HCT116 (cell line): Measurements from ENCODE around the gene MARCHF3. TPM values are rescaled to one million over a fixed set of nuclear protein-coding genes. Genes with fewer than 3 reads are reported as not detected.

ENCODE experiments used
- ATAC-seq: fragments of 200-7000 bp; cut with Tn5 transposase; 2 replicates; pipeline ENCODE4 v1.9.1; 2020; ENCODE audit warnings: mild to moderate bottlenecking, moderate library complexity
- BruUV-seq: library from RNA; stranded (reverse); fragments of 400-500 nt; replicated peaks from 2 replicates; lab custom pipeline; 2021; lab: Mats Ljungman, UMichigan
- CTCF ChIA-PET: fragments of 300-600 bp; sonication (Branson Sonifier 250); formaldehyde crosslinking; loops from one replicate; lab custom pipeline; 2021; ENCODE audit warnings: antibody characterized with exemption; lab: Charles Lee
- POLR2A ChIA-PET: fragments of 300-600, 350-600 bp; sonication (Branson Sonifier 250); formaldehyde crosslinking; loops from one replicate; lab custom pipeline; 2021; ENCODE audit warnings: antibody characterized with exemption; lab: Charles Lee
- RAD21 ChIA-PET, 2 experiments: fragments of 300-600 bp; sonication (Branson Sonifier 250); formaldehyde crosslinking; loops; one replicate each; lab custom pipeline; 2023; ENCODE audit warnings: low total read pairs in 2 of 2; ENCODE audit not compliant: uncharacterized antibody in 2 of 2, unreplicated experiment in 2 of 2, low non-redundant PET in 1 of 2; lab: Charles Lee
- DNase-seq: peaks from one replicate; pipeline ENCODE4 v3.0.0-alpha.2; 2010; ENCODE audit warnings: low read depth, low spot score
- H2AFZ ChIP-seq: fragments of 200-600 bp; shearing (Covaris generic), sonication (generic); 2 replicates; pipeline ENCODE4 v1.6.1; 2017; ENCODE audit warnings: low read depth, mixed run types, mixed read lengths, antibody characterized with exemption, low read length; ENCODE audit not compliant: poor library complexity, severe bottlenecking
- H3K27ac ChIP-seq: 2 replicates; pipeline ENCODE4 v1.5.1; 2012; ENCODE audit warnings: low read depth, low read length
- H3K27me3 ChIP-seq: fragments of 200-600 bp; sonication (generic); 2 replicates; pipeline ENCODE4 v1.6.1; 2016; ENCODE audit warnings: mixed run types, low read length, mixed read lengths; ENCODE audit not compliant: insufficient read depth
- H3K36me3 ChIP-seq, 2 experiments: fragments of 200-500 bp in 1 of 2; fragments of 200-600 bp in 1 of 2; sonication (Bioruptor generic) in 1 of 2; sonication (generic) in 1 of 2; 2 replicates each; pipeline versions ENCODE4 v1.5.1 to v1.6.1; 2014 to 2016; ENCODE audit warnings: low read length in 2 of 2, inconsistent platforms in 1 of 2, mixed read lengths in 1 of 2, mixed run types in 1 of 2; ENCODE audit not compliant: insufficient read depth in 2 of 2, control insufficient read depth in 1 of 2
- H3K4me1 ChIP-seq, 2 experiments: fragments of 200-600 bp in 1 of 2; sonication (generic) in 1 of 2; 2 replicates each; pipeline versions ENCODE4 v1.5.1 to v1.6.1; 2012 to 2017; ENCODE audit warnings: low read length in 2 of 2, inconsistent platforms in 1 of 2, mild to moderate bottlenecking in 1 of 2, mixed read lengths in 1 of 2, mixed run types in 1 of 2, moderate library complexity in 1 of 2; ENCODE audit not compliant: insufficient read depth in 2 of 2, control insufficient read depth in 1 of 2
- H3K4me2 ChIP-seq: fragments of 200-600 bp; sonication (generic); 2 replicates; pipeline ENCODE4 v1.6.1; 2017; ENCODE audit warnings: mixed run types, low read length, mixed read lengths
- H3K4me3 ChIP-seq, 2 experiments: fragments of 200-600 bp in 1 of 2; sonication (generic) in 1 of 2; replicated peaks in 1 of 2; 2 replicates each; pipeline ENCODE4 v1.5.1; 2011 to 2016; ENCODE audit warnings: low read length in 2 of 2, control low read depth in 1 of 2, low read depth in 1 of 2, mild to moderate bottlenecking in 1 of 2, mixed read lengths in 1 of 2, mixed run types in 1 of 2
- H3K79me2 ChIP-seq: fragments of 200-600 bp; sonication (generic); 2 replicates; pipeline ENCODE4 v1.6.1; 2017; ENCODE audit warnings: mild to moderate bottlenecking, mixed run types, low read length, moderate library complexity, mixed read lengths; ENCODE audit not compliant: insufficient read depth
- H3K9ac ChIP-seq: fragments of 200-600 bp; sonication (generic); 2 replicates; pipeline ENCODE4 v1.6.1; 2016; ENCODE audit warnings: low read length, mixed read lengths
- H3K9me2 ChIP-seq: fragments of 200-600 bp; sonication (generic), shearing (Covaris generic); 2 replicates; pipeline ENCODE4 v1.6.1; 2017; ENCODE audit warnings: mixed run types, mild to moderate bottlenecking, moderate library complexity; ENCODE audit not compliant: insufficient read depth
- H3K9me3 ChIP-seq, 2 experiments: fragments of 200-500 bp in 1 of 2; fragments of 200-600 bp in 1 of 2; sonication (Bioruptor generic) in 1 of 2; sonication (generic) in 1 of 2; 2 replicates each; pipeline ENCODE4 v1.6.1; 2014 to 2017; ENCODE audit warnings: low read length in 2 of 2, mixed read lengths in 2 of 2, inconsistent platforms in 1 of 2, low read depth in 1 of 2, mild to moderate bottlenecking in 1 of 2, mixed run types in 1 of 2, moderate library complexity in 1 of 2; ENCODE audit not compliant: control insufficient read depth in 1 of 2, insufficient read depth in 1 of 2
- H4K20me1 ChIP-seq: fragments of 200-600 bp; sonication (generic), shearing (Covaris generic); 2 replicates; pipeline ENCODE4 v1.6.1; 2017; ENCODE audit warnings: mixed run types, mild to moderate bottlenecking, moderate library complexity; ENCODE audit not compliant: insufficient read depth
- CEBPB ChIP-seq: IDR thresholded peaks from 2 replicates; pipeline ENCODE4 v1.6.1; 2012; ENCODE audit warnings: low read depth
- CTCF ChIP-seq, 3 experiments: fragments of 200-600 bp in 1 of 3; sonication (generic) in 1 of 3; IDR thresholded peaks in 2 of 3; conservative IDR thresholded peaks in 1 of 3; 2 replicates each; pipeline ENCODE4 v1.5.1; 2012 to 2017; ENCODE audit warnings: low read depth in 2 of 3, low read length in 2 of 3, antibody characterized with exemption in 1 of 3, borderline replicate concordance in 1 of 3, control low read depth in 1 of 3, mild to moderate bottlenecking in 1 of 3, mixed read lengths in 1 of 3, mixed run types in 1 of 3, moderate library complexity in 1 of 3; ENCODE audit not compliant: insufficient read depth in 1 of 3
- POLR2AphosphoS5 ChIP-seq: IDR thresholded peaks from 2 replicates; pipeline ENCODE4 v1.6.1; 2011; ENCODE audit warnings: mild to moderate bottlenecking, low read depth, low read length, moderate library complexity
- SIN3A ChIP-seq: IDR thresholded peaks from 2 replicates; pipeline ENCODE4 v1.6.1; 2012; ENCODE audit warnings: low read depth
- intact Hi-C: fragments of 100-400 bp; cut with micrococcal nuclease; formaldehyde crosslinking; loops from 2 replicates; pipeline ENCODE4 v1.10.0; 2022
- total RNA-seq: library from RNA; stranded (reverse); gene quantifications from one replicate; pipeline ENCODE4 v1.2.1, GENCODE V29; 2021; ENCODE audit not compliant: unreplicated experiment

MARCHF3 gene
- total RNA-seq, 1 experiment from 2014 or later = 2.3 TPM

- POLR2A ChIA-PET = no interaction called here
- H3K4me1 ChIP-seq = no peaks in the 10 kb centered on the region
- no peak for ATAC-seq
- H3K27me3 ChIP-seq = no peaks in the 10 kb centered on the region
- TF ChIP-seq POLR2AphosphoS5 (no peak), CEBPB (no peak), SIN3A (no peak)
- H3K9me3 ChIP-seq = no peaks in the 10 kb centered on the region
- no peaks in the 10 kb centered on the region for H3K36me3 ChIP-seq
- H2AFZ ChIP-seq = no peak overlapping the region
- no peak overlapping the region for H3K27ac ChIP-seq
- H3K79me2 ChIP-seq = no peaks in the 10 kb centered on the region
- BruUV-seq = no TSS peak
- CTCF ChIA-PET = no interaction called here
- intact Hi-C loops = no loop called here
- H3K9me2 ChIP-seq = no peaks in the 10 kb centered on the region
- no peaks in the 10 kb centered on the region for H4K20me1 ChIP-seq
- H3K9ac ChIP-seq = no peak overlapping the region
- H3K4me3 ChIP-seq = no peak overlapping the region
- no peak overlapping the region for H3K4me2 ChIP-seq
- DNase-seq = no peak
- RAD21 ChIA-PET = no interaction called here
Measured at GRCh38 chr5:126969548-126969947, 60.8 kb downstream of the MARCHF3 start.

- H3K9ac ChIP-seq = no peak overlapping the region
- H3K36me3 ChIP-seq = no peaks in the 10 kb centered on the region
- H3K27me3 ChIP-seq = no peaks in the 10 kb centered on the region
- H3K4me2 ChIP-seq = no peak overlapping the region
- intact Hi-C loops = no loop called here
- no peaks in the 10 kb centered on the region for H3K9me3 ChIP-seq
- BruUV-seq = no TSS peak
- DNase-seq (no peak), ATAC-seq (no peak)
- no peak overlapping the region for H3K4me3 ChIP-seq
- H4K20me1 ChIP-seq = no peaks in the 10 kb centered on the region
- ChIA-PET CTCF (no interaction called here), RAD21 (no interaction called here), POLR2A (no interaction called here)
- H3K9me2 ChIP-seq = no peaks in the 10 kb centered on the region
- H2AFZ ChIP-seq = no peak overlapping the region
- H3K4me1 ChIP-seq = no peaks in the 10 kb centered on the region
- no peak overlapping the region for H3K27ac ChIP-seq
- TF ChIP-seq CTCF (IDR thresholded peaks at IDR 0.05 in 2 of 3, conservative IDR thresholded peaks at IDR 0.05 in 1 of 3; ENCODE audit: borderline replicate concordance in 1 of 3, insufficient read depth in 1 of 3, low read depth in 2 of 3, low read length in 2 of 3) = no peak
- H3K79me2 ChIP-seq = no peaks in the 10 kb centered on the region
Measured at GRCh38 chr5:126967808-126968466, 62.4 kb downstream of the MARCHF3 start.
